NT2/D1 (cell line): ENCODE data around the gene MGST2.

Experiments
- SUZ12 ChIP-seq: IDR thresholded peaks from 2 replicates; pipeline ENCODE4 v1.6.1; 2011; ENCODE audit not compliant: insufficient read length, insufficient read depth; ENCODE audit errors: extremely low read depth
- YY1 ChIP-seq: IDR thresholded peaks from 2 replicates; pipeline ENCODE4 v1.6.1; 2011; ENCODE audit not compliant: insufficient read length, insufficient read depth
- ZNF274 ChIP-seq: IDR thresholded peaks from 2 replicates; pipeline ENCODE4 v1.6.1; 2011; ENCODE audit warnings: mild to moderate bottlenecking, low read depth, low read length

DNA sequence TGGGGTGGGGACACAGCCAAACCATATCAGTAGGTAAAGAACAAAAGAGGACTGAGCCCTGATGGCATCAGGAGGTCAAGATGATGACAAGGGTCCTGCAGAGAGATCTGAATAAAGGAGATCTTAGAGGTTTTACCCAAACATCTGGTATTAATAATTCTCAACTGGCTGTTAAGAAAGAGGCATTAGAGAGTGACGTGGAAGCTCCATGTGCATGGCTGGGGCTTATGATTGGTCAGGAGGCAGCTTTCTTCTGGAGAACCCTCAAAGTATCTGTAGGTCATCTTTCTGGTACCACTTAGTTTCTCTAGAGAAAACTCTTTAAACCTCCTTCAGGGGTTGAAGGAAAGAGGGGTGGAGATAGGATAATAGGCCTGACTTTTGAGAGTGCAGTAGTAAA, 18.7 kb downstream of the MGST2 start:
- TF ChIP-seq SUZ12 (no peak), YY1 (no peak), ZNF274 (no peak)
